ENCODE results near the gene PLXNA1.

PLXNA1 gene

DNA sequence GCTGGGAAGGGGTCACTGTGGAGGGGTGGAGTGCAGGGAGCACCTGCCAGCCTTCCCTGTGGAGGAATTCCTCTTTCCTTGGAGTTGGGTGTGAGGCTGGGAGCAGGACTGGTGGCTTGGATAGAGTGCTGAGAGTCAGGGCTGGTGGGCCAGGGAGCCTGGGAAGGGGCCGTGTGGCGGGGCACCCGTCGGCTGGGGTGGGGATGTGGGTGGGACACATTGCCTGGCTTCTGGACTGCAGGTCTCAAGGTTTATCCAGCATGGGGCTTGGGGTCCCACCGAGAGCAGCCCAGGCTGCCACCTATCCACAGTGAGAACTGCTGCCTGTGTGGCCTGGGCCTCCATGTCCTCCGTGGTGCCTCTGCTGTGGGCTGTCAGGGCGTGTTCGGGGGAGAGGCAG is 4.7 kb downstream of the PLXNA1 start:
- no peak for DNase-seq (ENCODE audit: low read depth)

DNA sequence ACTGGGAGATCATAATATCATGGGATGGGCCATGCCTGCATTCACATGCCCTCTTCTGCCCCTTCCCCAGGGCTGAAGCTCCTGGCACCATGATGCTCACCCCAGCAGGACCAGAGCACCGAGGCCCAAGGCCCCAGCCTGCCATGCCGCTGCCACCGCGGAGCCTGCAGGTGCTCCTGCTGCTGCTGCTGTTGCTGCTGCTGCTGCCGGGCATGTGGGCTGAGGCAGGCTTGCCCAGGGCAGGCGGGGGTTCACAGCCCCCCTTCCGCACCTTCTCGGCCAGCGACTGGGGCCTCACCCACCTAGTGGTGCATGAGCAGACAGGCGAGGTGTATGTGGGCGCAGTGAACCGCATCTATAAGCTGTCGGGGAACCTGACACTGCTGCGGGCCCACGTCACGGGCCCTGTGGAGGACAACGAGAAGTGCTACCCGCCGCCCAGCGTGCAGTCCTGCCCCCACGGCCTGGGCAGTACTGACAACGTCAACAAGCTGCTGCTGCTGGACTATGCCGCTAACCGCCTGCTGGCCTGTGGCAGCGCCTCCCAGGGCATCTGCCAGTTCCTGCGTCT is 5.6 kb downstream of the PLXNA1 start:
- no peak for DNase-seq (ENCODE audit: low read depth)

GRCh38 chr3:126989316-126990023 is 6.6 kb downstream of the PLXNA1 start:
- no peak for DNase-seq (ENCODE audit: low read depth)

- no peak for DNase-seq (ENCODE audit: low read depth)
These were observed 7.2 kb downstream of the PLXNA1 start for GRCh38 chr3:126990024-126990700.

GRCh38 chr3:126990890-126991289 is 8.0 kb downstream of the PLXNA1 start:
- no peak for DNase-seq (ENCODE audit: low read depth)

GRCh38 chr3:126991366-126992200 is 8.7 kb downstream of the PLXNA1 start:
- no peak for DNase-seq (ENCODE audit: low read depth)

DNA sequence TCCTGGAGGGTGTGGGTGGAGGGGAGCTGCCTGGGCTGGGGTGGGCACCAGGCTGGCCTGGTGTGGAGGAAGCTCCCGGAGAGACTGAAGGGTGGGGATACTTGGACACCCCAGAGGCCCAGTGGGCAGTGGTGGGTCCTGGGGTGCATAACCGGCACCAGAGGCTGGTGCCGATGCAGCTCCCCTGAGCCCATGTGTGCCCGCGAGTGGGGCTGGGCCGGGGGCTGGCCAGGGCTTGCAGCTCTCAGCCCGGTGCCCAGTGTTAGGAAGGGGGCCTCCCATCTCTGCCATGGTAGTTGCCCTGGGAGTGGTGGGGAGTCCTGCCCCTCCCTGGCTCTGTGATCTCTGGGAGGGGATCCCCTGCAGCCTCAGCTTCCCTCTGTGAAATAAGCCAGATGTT is 9.3 kb downstream of the PLXNA1 start:
- DNase-seq (ENCODE audit: low read depth), result no peak

GRCh38 chr3:126992776-126993175 is 9.9 kb downstream of the PLXNA1 start:
- DNase-seq (ENCODE audit: low read depth), result no peak

DNA sequence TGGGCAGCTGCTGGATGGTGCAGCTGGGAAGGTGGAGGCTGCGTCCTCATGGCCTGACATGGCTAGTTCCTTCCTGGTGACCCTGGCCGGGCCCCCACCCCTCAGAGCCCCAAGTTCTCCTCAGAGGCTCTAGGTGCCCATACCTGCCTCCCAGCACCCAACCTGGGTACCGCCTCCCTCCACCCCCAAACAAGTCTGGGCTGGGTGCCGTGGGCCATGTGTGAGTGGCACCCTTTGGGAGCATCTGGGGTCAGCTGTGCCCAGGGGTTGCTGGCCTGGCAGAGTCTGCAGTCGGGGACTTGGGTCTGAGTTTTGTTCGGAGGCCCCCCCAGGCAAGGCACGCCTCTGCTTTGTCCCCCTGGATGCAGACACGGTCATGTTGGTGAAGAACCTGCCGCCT is 10.5 kb downstream of the PLXNA1 start:
- DNase-seq (ENCODE audit: low read depth), result no peak

- no peak for DNase-seq (ENCODE audit: low read depth)
These were observed 11.8 kb downstream of the PLXNA1 start for GRCh38 chr3:126994661-126995245.

DNA sequence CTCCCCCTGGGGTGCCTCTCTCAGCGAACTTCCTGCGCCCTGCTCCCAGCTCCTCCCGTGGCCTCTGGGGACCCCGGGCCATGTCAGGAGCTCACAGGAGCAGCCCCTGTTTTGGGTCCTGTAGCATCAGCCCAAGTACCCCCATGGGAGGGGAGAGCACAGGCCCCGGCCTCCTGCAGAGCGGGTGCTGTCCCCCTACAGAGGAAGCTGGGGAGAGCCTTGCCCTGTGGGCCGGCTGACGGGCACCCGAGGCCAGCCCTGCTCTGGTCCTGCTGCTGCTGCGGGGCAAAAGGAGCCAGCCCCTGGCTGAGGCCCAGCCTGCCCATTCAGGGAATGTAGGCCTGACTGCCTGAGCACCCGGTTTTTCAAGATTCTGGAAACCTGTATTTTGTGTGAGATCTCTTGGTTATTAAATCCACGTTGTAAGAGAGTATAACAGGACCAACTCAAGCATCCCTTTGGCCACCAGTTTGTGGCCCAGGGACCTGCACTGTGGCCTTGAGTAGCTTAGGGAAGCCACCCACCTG is 12.4 kb downstream of the PLXNA1 start:
- DNase-seq (ENCODE audit: low read depth), result no peak

DNA sequence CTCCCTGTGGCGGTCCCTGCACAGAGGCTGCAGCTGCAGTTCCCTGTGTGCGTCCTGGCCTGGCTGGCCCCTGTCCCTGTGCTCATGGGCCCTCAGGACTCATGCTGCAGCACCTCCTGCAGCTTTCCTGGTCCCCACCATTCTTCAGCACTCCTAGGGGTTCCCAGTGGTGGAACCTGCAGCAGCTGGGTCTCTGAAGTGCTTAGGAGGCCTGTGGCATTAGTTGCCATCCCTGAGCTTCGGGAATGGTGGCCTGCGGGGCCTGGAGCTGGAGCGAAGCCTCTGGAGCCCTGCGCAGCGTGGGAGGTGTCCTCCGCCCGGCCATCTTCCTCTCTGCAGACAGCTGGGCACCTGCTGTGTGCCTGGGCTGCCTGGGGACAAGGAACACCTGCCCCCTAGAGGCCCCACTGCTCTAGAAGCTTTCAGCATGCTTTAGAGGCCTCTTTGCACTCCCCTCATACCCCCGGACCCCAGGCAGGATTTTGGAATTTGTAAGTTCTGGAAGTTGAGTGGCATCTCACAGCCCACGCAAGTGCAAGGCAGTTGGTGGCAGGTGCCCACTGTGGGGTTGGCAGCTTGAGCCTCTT is 13.1 kb downstream of the PLXNA1 start:
- no peak for DNase-seq (ENCODE audit: low read depth)

DNA sequence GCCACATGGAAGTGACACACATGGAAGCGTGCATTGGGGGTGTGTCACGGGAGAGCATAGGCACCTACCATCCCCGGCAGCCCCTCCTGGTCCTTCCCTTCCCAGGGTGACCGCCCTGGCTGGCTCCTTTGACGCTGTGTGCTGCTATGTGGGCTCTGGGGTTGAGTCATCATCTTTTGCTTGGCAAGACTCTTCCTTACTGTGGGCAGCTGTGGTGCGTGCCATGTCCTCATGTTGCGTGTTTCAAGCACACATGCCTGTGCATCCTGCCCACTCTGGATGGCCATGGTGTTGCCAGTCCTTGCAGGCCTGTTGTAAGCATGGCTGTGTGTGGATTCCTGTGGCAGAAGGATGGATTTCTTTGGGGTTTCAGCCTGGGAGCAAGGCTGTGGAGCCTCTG is 14.0 kb downstream of the PLXNA1 start:
- no peak for DNase-seq (ENCODE audit: low read depth)

GRCh38 chr3:126997455-126998038 is 14.6 kb downstream of the PLXNA1 start:
- DNase-seq (ENCODE audit: low read depth), result no peak

DNA sequence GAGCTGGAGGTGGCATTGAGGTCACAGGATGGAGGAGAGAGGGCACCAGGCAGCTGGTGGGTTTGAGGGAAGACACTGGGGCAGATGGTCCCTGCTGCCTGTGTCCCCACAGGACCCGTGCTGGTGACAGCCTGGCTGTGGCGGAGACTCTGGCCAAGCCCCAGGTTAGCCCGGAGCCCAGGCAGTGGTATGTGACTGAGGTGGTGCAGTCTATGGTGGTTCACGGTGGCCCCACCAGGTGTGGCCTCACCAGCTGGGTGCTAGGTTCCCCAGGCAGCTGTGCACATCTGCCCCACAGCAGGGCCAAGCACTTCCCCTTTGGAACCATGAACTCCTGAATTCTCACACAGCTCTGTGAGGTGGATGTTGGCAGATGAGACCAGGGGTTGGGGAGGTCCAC is 15.4 kb downstream of the PLXNA1 start:
- no peak for DNase-seq (ENCODE audit: low read depth)

GRCh38 chr3:126998728-126999127 is 15.8 kb downstream of the PLXNA1 start:
- DNase-seq (ENCODE audit: low read depth), result no peak

DNA sequence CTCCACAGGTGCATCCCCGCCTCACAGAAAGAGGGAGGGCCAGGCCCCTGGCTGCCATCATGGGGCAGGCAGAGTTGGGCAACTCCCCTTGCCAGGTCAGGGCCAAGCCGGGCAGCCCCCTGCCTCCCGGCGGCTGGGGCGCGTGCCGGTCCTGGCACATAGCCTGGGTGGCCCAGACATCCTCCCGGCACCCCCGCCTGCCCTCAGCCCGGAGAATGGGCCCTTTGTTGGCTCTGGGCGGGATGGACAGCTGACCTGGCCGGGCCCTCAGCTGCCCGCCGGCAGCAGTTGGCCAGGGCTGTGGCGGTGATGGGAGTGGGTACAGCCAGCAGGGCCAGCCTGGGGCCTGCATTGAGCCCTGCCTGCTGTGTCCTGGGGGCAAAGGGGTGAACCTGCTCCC is 16.5 kb downstream of the PLXNA1 start:
- DNase-seq (ENCODE audit: low read depth), result no peak

- no peak for DNase-seq (ENCODE audit: low read depth)
These were observed 17.2 kb downstream of the PLXNA1 start for GRCh38 chr3:127000119-127000518.

DNA sequence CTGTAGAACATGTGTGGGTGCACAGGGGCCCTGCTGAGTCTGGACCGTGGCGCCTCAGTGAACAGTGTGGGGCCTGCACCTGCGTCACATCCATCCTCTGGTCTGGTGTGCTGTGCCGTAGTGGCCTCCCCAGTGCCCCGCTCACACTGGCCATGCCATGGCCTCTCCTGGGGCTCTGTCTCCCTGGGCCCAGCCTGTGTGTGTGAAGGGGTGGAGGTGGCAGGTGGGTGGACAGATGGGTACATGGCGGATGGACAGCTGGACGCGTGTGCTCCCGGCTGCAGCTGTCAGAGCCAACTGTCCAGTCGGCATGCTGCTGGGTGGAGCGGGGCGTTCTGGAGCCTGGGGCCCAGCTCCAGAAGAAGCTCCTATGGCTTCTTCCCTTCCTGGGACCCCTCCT is 17.8 kb downstream of the PLXNA1 start:
- DNase-seq (ENCODE audit: low read depth), result no peak

DNA sequence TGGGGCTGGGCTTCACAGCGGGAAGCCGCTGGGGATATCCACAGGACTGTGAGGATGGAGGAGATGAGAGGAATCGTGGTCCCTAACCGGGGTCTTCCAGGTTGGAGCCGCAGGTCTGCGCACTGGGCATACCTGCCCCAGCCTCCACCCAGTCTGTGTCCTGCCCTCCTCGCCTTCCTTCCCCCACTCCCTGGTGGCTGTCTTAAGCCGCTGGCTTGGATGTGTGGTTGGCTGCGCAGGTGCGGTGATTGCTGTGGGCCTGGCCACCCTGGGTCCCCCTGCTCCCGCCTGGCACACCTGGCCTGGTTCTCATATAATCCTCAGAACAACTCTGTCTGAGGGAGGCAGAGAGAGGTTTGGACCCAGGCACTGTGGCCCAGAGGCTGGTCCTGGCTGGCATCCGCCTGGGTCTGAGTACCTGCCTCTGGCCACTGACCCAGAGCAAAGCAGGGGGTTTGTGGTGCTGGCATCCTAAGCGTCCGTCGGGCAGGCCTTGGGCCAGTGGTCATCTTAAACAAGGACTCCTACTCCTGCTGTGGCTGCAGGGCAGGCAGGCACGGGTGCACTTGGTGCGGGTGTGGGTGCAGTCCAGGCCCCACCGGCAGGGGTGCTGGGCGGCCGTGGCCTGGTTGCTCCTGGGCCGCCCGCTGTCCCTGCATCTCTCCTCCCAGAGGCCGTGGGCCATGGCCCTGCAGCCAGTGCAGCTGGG is 18.7 kb downstream of the PLXNA1 start:
- no peak for DNase-seq (ENCODE audit: low read depth)
